Measurements from ENCODE around the gene HELT. TPM values are rescaled to one million over a fixed set of nuclear protein-coding genes. Genes with fewer than 3 reads are reported as not detected.

HELT gene
- total RNA-seq, 1 experiment from 2014 or later: not detected

DNA sequence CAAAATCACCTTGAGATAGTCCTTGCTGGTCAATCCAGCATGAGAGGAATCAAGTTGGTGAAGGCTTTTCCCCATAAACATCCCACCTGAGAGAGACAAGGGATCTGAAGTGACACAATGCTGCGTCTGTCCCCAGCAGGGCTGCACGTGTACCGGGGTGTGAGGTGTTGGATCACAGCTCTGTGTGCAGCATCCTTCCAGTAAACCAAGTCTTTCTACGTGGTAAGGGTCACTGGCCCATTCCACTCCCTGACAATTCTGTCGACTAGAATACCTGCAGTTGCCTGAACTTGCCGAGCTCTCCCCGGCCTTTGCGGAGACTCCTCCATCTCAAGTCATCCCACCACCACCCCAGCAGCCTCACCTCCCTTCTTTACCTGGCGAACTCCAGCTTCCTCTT lies 14.8 kb downstream of the HELT start:
- intact Hi-C loops (cut with micrococcal nuclease; ENCODE audit: unreplicated experiment): no loop called here
- H3K36me3 Mint-ChIP-seq (ENCODE audit: insufficient read depth, unreplicated experiment): no peaks in the 10 kb centered on the region
- no peaks in the 10 kb centered on the region for H3K9me3 ChIP-seq
- no peaks in the 10 kb centered on the region for H3K4me1 ChIP-seq
- H3K27me3 ChIP-seq (replicated peaks; ENCODE audit: control insufficient read depth, insufficient read depth, low read length): no peaks in the 10 kb centered on the region
- H3K9me3 Mint-ChIP-seq (ENCODE audit: unreplicated experiment): no peaks in the 10 kb centered on the region
- TF ChIP-seq, protein P1, sequence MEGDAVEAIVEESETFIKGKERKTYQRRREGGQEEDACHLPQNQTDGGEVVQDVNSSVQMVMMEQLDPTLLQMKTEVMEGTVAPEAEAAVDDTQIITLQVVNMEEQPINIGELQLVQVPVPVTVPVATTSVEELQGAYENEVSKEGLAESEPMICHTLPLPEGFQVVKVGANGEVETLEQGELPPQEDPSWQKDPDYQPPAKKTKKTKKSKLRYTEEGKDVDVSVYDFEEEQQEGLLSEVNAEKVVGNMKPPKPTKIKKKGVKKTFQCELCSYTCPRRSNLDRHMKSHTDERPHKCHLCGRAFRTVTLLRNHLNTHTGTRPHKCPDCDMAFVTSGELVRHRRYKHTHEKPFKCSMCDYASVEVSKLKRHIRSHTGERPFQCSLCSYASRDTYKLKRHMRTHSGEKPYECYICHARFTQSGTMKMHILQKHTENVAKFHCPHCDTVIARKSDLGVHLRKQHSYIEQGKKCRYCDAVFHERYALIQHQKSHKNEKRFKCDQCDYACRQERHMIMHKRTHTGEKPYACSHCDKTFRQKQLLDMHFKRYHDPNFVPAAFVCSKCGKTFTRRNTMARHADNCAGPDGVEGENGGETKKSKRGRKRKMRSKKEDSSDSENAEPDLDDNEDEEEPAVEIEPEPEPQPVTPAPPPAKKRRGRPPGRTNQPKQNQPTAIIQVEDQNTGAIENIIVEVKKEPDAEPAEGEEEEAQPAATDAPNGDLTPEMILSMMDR (IDR thresholded peaks at IDR 0.05; ENCODE audit: insufficient read depth in 1 of 2, low read depth in 1 of 2, low read length in 1 of 2, severe bottlenecking in 1 of 2, unreplicated experiment in 1 of 2): no peak
- no peak for DNase-seq
- H3K4me3 ChIP-seq (ENCODE audit: low read depth, low read length): no peak overlapping the region
- H3K4me3 Mint-ChIP-seq (ENCODE audit: unreplicated experiment): no peak overlapping the region
- no peak overlapping the region for H3K27ac Mint-ChIP-seq (ENCODE audit: unreplicated experiment)
- no peaks in the 10 kb centered on the region for H3K36me3 ChIP-seq (ENCODE audit: control insufficient read depth, insufficient read depth, low read length)
- no TSS peak for BruUV-seq (replicated peaks)
- peaks cover 7% of the 10 kb centered on the region for H3K4me1 Mint-ChIP-seq (ENCODE audit: low read depth, unreplicated experiment)
- ChIA-PET POLR2A (no interaction called here), CTCF (no interaction called here)
- peaks cover 20% of the 10 kb centered on the region for H3K27me3 Mint-ChIP-seq (ENCODE audit: insufficient read depth, unreplicated experiment)

DNA sequence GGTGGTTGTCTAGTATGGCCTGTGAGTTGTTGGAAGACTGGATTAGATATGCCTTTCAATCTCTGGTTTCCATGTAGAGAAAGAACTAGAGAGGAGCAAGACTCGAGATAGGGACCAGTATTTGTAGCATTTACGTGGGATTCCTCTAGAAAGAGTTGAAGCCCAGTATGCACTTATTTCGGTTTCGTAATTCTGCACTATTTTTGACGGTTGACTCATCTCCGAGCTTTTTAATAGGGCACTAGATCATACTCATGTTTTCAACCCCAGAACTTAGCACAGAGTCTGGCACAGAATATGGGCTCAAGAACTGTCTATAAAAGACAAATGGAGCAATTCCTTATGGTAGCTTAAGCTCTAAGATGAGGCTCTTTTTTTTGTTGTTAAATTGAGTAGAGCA lies 15.7 kb downstream of the HELT start:
- DNase-seq: no peak
- H3K36me3 Mint-ChIP-seq (ENCODE audit: insufficient read depth, unreplicated experiment): no peaks in the 10 kb centered on the region
- no peak overlapping the region for H3K4me3 ChIP-seq (ENCODE audit: low read depth, low read length)
- no peaks in the 10 kb centered on the region for H3K27me3 ChIP-seq (replicated peaks; ENCODE audit: control insufficient read depth, insufficient read depth, low read length)
- no peaks in the 10 kb centered on the region for H3K9me3 Mint-ChIP-seq (ENCODE audit: unreplicated experiment)
- BruUV-seq (replicated peaks): no TSS peak
- TF ChIP-seq, protein P1 (IDR thresholded peaks at IDR 0.05; ENCODE audit: insufficient read depth in 1 of 2, low read depth in 1 of 2, low read length in 1 of 2, severe bottlenecking in 1 of 2, unreplicated experiment in 1 of 2): no peak
- intact Hi-C loops (cut with micrococcal nuclease; ENCODE audit: unreplicated experiment): no loop called here
- H3K27me3 Mint-ChIP-seq (ENCODE audit: insufficient read depth, unreplicated experiment): peaks cover 20% of the 10 kb centered on the region
- ChIA-PET CTCF (no interaction called here), POLR2A (no interaction called here)
- peaks cover 7% of the 10 kb centered on the region for H3K4me1 Mint-ChIP-seq (ENCODE audit: low read depth, unreplicated experiment)
- H3K36me3 ChIP-seq (ENCODE audit: control insufficient read depth, insufficient read depth, low read length): no peaks in the 10 kb centered on the region
- H3K4me3 Mint-ChIP-seq (ENCODE audit: unreplicated experiment): no peak overlapping the region
- no peaks in the 10 kb centered on the region for H3K4me1 ChIP-seq
- H3K27ac Mint-ChIP-seq (ENCODE audit: unreplicated experiment): no peak overlapping the region
- H3K9me3 ChIP-seq: no peaks in the 10 kb centered on the region

DNA sequence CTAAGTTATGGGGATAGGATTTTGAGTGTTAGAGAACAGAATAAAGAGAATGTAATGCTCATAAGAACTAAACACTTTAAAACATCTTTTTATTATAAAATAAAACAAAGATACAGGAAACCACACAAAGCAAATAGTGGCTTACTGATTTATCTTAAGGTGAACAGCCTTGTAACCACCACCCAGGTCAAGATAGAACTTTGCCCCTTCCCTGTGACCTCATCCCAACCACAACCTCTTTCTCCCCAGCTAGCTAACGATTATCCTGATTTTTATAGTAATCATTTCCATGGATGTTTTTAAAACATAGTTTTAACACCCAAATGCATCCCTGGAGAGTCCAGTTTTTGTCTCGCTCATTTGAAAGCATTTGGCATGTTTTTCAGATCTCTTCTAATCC lies 17.0 kb downstream of the HELT start:
- TF ChIP-seq, protein P1 (IDR thresholded peaks at IDR 0.05; ENCODE audit: insufficient read depth in 1 of 2, low read depth in 1 of 2, low read length in 1 of 2, severe bottlenecking in 1 of 2, unreplicated experiment in 1 of 2): no peak
- ChIA-PET CTCF (no interaction called here), POLR2A (no interaction called here)
- BruUV-seq (replicated peaks): no TSS peak
- no peak for DNase-seq
- H3K36me3 ChIP-seq (ENCODE audit: control insufficient read depth, insufficient read depth, low read length): no peaks in the 10 kb centered on the region
- Mint-ChIP-seq H3K4me1 (ENCODE audit: low read depth, unreplicated experiment) (peaks cover 12% of the 10 kb centered on the region), H3K27ac (ENCODE audit: unreplicated experiment) (no peak overlapping the region), H3K4me3 (ENCODE audit: unreplicated experiment) (no peak overlapping the region), H3K27me3 (ENCODE audit: insufficient read depth, unreplicated experiment) (peaks cover 14% of the 10 kb centered on the region), H3K36me3 (ENCODE audit: insufficient read depth, unreplicated experiment) (no peaks in the 10 kb centered on the region), H3K9me3 (ENCODE audit: unreplicated experiment) (no peaks in the 10 kb centered on the region)
- no peaks in the 10 kb centered on the region for H3K27me3 ChIP-seq (replicated peaks; ENCODE audit: control insufficient read depth, insufficient read depth, low read length)
- no peak overlapping the region for H3K4me3 ChIP-seq (ENCODE audit: low read depth, low read length)
- no peaks in the 10 kb centered on the region for H3K9me3 ChIP-seq
- H3K4me1 ChIP-seq: no peaks in the 10 kb centered on the region
- intact Hi-C loops (cut with micrococcal nuclease; ENCODE audit: unreplicated experiment): no loop called here

All from Caco-2 (cell line).